Activated CD8-positive, alpha-beta memory T cell treated with anti-CD3 and anti-CD28 coated beads, Interleukin-2, amount 50 U/mL, for 1 hour (primary cell): ENCODE results near the gene BMF.

ENCODE experiments used
- DNase-seq: peaks from one replicate; pipeline ENCODE4 v3.0.0-alpha.2; 2020; ENCODE audit errors: extremely low read depth

Gene BMF

DNA sequence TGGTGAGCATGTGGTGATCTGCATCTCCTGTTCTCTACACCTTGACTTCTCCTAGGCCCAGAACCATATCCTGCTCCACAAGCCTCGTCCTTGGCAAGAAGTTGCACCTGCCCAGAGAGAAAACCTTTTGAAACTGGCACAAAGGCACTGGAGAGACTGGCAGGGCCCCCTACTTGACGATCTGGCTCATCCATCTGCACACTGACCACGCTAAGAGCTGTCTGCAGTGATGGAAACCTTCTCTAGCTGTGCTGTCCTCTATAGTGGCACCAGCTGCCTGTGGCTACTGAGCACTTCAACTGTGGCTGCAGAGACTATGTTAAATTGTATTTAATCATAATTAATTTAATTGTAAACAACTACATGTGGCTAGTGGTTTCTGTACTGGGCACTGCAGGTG, 43.5 kb downstream of the BMF start:
- no peak for DNase-seq

DNA sequence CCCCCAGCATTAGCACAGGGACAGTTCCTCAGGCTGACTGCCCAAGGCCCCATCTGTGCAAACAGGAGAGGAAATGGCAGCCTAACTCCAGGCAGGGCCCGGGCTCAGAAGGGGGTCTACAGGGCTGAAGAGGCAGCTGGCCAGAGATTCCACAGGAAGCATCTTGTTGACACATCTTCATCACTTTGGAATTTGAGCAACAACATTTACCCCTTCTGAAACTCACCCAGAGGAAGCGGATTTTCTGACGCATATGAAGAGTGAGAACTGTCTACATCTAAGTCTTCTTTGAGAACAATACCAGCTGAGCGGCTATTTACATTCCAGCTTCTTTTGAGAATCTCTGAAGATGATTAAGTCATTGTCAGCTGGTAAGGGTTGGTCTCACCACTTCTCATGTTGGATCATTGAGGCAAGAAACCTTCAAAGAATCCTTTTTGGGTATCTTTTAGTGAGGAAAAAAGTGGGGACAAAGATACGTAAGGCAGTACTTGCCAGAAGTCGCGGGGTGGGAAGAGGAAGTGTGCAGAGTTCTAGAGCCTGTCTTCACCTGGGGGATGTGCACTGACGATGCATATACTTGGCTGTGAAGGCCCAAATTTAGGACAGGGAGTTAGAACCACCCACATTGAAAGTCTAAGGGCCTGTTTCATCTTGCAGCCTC, 44.3 kb downstream of the BMF start:
- no peak for DNase-seq

DNA sequence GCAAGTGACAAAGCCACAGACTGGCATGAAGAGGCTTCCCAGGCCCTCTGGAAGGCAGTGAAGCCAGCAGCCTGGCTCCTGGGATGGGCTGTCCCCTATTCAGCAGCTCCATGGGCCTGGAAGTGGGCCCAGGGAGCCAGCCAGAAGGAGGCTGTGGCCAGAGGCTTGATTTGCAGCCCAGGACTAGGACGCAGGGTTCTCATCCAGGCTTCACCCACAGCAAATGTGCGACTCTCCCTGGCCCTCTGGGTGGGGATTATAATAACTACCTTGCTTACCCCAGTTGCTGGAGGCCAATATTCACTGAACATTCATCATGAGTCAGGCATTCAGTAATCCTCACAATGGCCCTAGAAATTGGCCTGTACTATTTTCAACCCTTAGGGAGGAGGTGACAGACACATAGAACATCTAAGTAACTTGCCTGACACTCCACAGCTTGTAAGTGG, 45.1 kb downstream of the BMF start:
- DNase-seq, result no peak

DNA sequence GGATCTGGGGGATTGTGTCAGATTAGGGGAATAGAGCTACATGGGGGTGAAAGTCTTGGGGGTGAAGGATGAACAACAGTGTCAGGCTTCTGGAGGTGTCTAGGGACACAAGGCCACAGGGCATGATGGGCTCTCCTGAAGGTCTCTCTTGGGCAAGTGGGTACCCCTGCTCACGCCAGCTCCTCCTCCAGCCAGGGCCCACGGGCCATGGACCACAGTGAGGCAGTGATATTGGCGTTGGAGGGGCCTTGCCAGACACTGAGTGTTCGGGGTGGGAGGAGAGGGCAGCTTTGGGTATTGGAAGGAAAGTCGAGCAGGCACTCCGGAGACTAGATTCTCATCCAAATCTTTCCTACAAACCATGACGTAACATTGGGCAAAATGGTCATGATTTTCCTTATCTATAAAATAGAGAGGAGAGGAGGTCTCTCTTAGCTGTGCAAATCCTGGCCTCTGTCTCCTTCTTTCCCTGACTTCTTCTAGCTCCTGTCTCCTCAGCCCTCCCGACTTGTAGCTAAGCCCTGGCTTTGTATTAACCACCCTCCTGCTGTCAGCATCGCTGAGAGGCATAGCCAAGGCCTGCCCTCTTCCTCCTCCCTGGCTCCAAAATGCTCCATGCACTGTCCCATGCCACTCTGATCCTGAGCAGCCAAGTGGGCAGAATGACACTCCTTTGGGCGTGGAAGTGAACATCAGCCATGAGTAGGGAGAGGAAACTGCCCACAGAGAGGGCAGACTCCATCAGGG, 45.7 kb downstream of the BMF start:
- no peak for DNase-seq

DNA sequence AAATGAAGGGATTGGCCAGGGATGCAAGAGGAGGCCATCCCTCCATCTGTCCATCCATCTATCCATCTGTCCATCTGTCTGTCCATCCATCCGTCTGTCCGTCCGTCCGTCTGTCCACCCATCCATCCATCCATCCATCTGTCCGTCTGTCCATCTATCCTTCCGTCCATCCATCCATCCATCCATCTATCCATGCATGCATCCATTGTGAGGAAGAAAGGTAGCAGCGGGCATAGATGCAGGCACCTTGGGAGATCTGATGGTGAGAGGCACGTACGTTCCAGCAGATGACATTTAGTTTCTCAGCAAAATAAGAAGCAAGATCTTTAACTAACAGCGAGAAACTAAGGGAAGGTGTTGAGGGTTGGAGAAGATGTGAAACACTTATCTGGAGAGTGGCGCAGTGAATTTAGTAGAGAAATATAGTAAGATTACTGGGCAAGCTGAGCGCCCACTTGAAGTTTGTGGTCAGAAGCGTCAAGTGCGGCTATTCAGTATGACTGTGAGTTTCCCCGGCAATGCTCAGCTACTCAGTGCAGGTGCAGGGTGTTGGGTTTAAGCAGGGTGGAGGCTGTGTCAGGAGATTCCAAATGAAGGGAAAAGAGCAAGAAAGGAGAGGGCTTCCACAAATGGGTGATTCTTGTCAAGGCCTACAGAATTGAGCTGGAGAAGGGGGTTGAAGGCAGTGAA, 47.3 kb downstream of the BMF start:
- no peak for DNase-seq

DNA sequence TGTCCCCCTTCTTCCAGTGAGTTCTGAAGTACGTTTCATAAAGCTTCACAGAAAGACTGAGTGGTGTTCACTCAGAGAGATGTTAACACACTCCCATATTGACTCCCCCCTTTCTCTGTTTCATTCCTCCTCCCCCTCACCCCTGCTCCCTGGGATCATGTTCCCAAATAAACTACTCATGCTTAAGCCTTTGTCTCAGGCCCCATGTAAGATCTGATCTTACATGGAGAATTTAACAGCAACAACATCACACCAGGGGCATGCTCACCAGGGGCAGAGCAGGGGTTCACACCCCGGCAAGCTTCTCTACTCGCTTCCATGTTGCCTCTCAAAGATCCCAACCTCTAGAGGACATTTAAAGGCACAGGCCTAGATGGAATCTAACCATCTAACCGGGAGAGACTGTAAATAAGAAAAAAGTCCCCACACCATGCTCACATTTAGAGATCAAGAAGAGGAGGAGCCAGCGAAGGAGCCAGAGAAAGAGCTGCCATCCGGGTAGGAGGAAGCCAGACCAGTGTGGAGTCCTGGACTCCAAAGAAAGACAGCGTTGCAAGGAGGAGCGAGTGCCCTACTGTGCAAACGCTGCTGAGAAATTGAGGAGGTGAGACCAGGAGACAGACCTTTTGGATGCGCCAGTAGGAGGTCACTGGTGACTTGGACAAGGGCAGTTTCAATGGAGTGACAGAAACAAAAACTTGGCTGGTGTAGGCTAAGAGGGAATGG, 48.3 kb downstream of the BMF start:
- DNase-seq, result no peak

DNA sequence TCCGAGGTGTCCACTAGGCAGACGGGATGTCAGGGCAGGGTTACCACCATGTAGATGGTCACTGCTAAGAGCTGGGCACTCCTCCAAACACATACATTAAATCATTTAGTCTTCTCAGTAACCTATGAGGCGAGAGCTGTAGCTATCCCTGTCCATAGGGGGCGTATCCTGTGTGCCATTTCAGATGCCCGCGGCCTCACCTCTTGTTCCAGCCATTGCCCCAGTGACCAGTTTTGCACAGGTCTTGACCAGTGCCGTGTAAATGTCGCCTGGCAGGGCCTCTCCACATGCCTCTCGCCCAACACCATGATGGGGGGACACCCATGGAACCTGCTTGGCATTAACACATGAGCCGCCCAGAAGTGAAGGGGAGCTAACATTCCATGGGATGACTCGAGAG, 48.9 kb downstream of the BMF start:
- DNase-seq, result no peak

DNA sequence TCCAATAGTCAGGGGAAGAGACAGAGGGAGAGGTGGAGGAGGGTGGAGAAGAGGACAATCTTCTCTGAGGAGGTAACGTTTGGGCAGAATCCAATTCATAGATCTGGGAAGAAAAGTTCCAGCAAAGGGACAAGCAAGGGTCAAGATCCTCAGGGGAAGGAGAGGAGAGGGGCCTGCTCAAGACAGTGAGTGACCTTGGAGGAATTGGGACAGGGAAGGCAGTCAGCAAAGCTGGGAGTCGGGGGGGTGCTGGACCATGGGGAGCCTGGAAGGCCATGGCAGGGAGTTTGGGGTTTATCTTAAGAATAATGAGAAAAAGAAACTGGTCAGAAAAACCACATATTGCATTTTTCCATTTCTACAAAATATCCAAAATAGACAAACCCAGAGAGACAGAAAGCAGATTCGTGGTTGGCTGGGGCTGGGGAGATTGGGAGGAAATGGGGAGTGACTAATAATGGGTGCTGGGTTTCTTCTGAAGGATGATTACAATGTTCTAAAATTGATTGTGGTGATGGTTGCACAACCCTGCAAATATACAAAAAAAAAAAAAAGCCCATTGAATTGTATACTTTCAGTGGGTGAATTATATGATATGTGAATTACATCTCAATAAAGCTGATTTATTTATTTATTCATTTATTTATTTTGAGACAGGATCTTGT, 50.1 kb downstream of the BMF start:
- no peak for DNase-seq

DNA sequence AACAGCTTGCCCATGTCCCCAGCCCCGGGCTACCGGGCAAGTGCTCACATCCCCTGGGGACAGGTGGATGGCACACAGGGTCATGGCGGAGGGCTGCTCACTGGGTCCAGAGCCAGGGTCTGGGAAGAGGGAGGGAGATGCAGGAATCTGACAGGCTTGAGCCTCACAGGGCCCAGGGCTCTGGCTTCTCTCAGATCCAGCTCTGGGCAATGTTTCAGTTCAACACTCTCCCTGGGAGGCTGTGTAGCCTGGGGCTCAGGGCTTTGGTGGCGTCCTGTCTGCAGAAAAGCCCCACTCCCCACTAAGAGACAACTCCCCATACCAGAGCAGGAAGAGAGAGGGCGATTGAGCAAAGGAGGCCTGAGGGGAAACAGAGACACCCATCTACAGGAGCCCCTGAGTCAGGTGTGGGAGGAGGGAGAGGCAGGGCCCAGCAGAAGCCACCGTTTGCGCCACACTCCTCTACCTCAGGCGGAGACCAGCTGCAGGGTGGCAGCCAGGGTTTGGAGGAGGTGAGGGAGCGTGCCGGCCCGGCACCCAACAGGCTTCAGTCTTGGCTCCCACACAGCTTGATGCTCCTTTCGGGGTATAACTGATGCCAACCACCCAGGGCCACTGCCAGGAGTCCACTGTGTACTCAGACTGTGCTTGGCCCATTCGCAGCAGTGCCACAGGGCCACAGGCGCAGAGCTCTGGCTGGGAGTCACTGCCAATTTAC, 52.9 kb downstream of the BMF start:
- DNase-seq, result no peak

DNA sequence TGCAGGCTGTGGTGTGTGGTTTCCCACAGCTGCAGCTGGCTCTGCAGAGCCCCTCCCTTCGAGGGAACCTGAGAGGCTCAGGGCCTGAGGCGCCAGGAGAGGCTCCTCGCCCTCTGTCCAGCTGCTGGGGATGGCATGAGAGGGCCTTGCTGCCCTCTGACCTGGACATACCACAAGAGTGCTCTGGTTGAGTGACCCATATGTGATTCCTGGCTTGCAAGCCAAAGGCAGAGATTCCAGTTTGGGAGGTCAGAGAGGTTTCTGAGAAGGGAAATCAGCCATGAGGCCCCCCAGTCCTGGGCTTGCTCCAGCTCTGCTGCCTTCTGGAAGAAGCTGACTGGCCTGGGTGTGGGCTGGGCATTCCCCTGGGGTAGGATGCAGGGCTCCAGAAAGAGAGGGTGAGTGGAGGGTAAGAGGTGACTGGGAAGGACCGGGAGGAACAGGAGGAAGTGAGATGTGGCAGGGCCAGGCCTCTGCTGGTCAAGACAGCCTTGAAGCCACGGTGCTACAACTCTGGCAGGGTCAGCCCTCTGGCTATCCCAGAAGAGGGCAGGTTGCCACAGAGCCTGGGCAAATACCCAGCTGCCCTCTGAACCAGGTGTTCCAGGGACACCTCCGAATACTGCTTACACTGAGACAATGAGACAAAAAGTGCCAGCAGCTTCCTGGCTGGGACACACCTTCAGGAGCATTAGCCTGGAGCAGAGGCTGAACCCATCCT, 53.7 kb downstream of the BMF start:
- DNase-seq, result no peak

DNA sequence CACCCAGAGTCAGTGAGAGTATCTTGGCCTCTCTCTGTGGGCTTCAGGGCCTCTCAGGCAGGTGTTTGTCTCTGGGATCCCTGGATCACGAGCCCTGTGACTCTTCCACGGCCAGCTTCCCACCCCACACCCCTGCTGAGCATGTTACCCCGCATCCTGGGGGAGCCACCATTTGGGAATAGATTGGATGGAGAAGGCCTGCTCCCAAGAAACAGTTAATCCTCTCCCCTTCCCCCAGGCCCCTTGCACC, 54.1 kb downstream of the BMF start:
- DNase-seq, result no peak

DNA sequence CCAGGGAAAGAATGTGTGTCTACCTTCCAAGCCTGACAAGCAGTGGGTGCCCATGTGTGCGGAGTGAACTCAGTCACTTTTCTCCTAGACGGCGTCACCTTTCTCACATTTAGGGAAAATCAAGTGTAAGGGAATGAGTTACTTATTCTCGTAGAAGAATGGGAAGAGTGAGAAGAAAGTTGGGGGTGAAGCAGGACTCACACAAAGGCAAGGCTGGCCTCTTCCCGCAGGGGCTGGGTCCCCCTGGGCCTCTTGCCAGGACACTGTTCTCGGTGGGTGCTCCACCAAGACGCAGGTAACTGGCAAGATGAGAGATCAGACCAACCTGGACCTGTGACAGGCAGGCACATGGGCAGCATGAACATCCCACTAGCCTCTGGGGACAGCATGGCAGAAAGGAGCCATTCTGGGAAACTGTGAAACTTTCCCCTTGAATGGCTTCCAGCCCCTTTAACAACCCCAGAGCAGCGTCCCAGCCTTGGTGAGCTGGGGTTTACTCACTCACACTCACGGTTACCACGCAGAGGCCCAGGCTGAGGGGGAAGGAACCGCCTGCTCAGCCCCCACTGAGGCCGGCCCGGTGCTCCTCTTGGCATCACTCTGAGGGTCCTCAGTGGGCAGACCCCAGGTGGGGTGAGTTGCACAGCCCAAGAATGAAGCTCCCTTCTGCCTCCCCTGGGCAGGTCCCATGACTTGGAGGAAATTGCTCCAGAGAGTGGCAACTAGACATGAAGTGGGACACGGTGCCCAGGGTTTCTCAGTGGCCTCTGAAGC, 54.7 kb downstream of the BMF start:
- no peak for DNase-seq

DNA sequence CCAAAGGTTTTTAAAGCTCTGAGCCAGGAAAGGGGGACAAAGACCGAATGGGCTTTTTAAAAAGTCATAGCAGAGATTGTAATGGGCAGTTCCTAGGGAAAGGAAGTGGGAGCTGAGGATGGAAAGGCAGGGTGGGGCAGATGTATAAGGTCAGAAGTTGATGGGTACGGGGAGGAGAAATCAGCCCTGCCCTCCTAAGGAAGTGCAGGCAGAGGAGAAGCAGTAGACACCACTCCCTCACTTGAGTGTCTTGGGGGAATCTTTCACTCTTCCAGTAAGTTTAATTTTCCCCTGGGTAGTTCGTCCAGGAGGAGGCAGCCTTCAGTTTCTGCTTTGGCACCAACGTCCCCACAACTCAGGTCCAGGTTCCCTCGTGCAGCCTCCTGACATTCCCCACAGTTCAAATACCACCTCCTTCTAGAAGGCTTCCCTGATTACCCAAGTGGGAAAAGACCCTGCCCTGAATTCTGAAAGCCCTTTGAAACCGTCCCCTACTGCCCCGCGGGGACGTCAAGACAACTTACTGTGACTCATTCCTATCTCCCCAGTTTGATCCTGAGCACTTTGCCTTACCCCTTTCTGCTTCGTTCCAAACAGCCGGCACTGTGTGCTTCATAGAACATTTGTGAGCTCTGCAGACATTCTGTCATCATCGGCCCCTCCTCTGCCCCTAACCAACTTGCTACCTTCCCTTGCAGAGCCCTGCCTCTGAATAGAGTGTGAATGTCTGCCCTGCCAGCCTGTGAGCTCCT, 55.4 kb downstream of the BMF start:
- DNase-seq, result no peak

DNA sequence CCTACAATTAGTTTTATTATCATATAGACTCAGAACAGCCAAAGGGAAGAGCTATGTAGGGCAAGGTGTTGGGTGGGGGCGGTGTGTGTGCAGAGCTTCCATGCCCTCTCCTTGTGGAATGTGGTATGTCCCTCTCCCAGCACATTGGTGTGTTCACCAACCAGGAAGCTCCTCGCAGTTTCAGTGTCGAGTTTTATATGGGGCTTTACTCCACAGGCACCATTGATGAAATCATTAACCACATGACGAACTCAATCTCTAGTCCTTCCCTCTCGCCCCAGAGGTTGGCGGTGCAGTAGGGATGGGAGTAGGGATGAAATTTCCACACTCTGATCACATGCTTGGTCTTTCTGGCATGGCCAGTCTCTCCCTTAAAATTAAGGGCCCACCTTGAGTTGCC, 56.1 kb downstream of the BMF start:
- no peak for DNase-seq

DNA sequence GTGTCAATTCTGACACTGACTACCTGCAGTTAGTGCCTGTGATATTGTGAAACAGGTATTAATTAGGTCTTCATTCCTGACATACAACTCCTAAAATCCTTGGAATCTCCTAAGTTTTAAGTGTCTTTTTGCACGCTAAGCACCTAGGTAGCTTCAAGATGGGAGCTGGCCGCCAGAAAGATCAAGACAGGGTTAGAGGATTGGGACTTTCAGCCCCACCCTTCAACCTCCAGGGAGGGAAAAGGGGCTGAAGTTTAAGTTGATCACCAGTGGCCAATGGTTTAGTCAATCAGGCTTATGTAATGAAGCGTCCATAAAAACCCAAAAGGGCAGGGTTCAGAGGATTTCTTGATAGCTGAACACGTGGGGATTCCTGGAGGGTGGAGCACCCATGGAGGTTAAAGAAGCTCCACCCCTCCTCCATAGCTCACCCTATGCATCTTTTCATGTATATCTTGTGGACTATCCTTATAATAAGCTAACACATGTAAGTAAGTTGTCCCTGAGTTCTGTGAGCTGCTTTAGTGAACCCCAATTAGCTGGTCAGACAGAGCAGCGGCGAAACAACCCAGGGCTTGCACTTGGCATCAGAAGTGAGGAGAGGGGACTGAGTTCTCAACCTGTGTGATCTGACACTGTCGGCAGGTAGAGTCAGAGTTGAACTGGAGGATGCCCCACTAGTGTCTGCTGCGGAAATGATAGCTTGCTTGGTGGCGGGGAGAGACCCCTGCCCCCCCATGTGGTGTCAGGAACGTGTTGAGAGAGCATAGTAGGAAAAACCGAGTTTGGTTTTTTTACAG, 56.9 kb downstream of the BMF start:
- DNase-seq, result no peak

DNA sequence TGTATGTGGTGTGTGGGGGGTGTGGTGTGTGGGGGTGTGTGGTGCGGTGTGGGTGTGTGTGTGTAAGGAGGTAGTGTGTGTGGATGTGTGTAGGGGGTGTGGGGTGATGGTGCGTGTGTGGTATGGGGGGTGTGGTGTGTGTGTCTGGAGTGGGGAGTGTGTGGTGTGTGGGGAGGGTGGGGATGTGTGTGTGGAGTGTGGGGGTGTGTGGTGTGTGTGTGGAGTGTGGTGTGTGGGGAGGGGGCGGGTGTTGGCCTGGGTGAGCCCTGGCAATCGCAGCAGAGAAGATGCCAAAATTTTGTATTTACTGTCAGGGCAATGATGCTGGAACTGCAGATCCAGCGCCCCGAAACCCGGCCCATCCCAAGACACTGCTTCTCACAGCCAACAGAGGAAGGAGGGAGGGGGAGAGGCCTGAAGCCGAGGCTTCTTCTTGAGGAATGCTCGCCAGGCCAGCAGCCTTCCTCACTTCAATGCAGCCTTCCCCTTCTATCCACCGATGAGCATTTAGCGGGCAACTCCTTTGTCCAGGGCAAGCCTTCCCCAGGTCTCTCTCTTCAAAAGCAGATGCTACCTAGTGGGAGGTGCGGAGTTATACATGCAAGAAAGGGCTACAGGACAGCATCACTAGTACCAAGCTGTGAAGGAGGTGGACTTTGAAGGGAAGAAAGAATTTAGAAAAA, 57.8 kb downstream of the BMF start:
- no peak for DNase-seq

DNA sequence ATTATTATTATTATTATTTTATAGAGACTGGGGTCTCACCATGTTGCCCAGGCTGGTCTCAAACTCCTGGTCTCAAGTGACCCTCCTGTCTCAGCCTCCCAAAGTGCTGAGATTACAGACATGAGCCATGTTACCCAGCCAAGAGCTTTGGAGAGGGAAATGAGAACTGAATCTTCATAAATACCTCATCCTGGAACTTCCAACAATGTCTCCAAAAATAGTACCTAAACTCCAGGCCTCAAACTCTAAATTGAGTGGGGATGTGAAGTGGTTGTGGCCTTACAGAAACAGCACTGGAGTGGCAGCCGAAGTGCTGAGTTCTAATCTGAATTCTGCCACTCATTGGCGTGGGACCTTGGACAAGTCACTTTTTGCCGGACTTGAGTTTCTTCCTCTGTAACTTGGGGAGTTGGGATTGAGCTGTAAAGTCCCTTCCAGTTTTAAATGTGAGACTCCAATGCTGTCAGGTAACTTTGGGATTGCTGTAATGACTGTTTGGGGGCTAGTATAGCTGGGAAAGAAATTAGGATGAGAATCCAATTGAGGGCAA, 59.7 kb downstream of the BMF start:
- no peak for DNase-seq
